ENCODE results near the gene GABRA5. TPM values are rescaled to one million over a fixed set of nuclear protein-coding genes. Genes with fewer than 3 reads are reported as not detected.
"Not testable (repeated sequence)": the region's sequence is repeated elsewhere in the genome, so short reads cannot be mapped to it uniquely, and the experiment has no call there.

The GABRA5 gene
- total RNA-seq, 1 donor from 2014 or later: 54.2 TPM

DNA sequence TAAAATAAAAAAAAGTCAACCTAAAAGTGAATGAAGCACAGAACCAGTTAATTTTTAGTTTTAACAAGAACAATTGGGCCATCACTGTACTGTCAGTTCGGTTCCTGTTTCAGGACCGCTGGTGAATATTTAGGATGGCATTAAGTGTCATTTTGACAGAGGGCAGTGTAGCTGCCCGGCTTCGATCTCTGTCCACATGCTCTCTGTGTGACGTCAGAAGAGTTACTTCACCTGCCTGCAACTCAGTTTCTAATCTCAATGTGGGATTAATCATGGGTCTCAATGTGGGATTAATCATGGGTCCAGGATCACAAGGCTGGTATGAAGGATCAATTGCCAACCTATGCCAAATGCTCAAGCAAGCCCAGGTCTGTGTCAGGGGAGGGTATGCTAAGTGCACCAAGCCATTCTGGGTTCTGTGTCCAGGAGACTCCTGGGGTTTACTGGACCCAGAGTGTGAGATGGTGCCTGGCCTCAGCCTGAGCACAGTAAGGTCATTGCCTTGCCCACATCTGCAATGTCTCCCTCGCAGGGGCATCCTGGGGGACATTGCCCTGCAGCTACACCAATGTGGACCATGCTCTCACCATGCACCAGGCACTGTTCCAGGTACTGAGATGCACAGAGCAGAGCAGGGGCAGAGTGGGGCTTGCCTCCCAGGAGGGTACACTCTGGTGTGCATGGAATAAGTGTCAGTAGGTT is 8.1 kb downstream of the GABRA5 start:
- no peak for DNase-seq (ENCODE audit: low spot score in 2 of 2)
- FAIRE-seq: no peak

DNA sequence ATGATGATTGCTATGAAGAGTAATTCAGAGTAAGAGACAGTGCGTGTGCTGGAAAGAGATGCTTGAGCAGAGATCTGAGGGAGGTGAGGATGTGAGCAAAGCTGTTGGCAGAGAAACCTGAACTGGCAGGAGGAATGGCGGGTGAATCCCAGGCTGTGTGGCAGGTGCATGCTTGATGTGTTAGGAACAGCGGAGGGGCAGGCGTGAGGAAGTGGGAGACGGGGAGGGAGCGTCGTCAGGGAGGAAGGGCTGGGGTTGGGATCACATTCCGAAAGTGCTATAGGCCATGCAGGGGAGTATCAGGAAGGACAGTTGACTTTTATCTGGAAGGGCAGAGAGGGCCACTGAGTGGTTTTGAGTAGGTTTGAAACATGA is 8.6 kb downstream of the GABRA5 start:
- DNase-seq (ENCODE audit: low spot score in 2 of 2): no peak
- FAIRE-seq: no peak

DNA sequence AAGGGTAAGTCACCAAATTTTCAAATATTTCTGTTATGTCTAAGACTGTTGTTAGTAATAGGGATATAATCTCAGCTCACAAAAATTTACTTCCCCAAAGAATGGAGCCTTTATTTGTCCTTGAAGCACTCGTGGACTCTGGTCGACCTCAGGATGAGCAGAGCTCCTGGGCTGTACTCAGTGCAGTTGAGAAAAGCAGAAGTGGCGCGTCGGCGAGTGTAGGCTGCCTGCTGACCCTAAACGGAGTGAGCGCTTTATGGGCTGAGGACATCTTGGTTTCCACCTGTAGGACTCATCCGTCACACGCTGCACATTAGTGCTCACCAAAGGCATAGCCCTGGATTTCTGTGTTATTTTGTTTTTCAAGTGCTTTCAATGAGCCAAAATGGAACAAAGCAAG is 11.0 kb downstream of the GABRA5 start:
- FAIRE-seq: no peak
- DNase-seq (ENCODE audit: low spot score in 2 of 2): no peak

DNA sequence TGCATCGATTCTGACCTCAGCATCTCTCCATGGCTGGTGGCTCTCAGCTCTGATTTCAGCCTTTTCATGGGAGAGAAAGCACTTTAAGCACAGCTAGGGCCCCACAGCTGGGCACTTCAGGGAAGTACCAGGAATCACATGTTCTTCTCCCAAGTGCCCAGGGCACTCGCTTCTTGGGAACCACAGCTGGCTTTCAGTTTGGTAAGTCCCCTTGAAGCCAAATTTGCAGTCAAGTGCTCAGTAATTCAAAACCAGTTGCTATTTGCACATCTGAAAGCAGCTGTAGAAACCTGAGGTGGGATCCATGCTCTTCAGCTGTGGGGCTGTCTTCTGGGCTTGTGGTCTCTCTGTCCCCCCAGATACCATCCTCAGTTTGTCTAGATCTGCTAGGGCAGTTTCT is 12.8 kb downstream of the GABRA5 start:
- DNase-seq (ENCODE audit: low spot score in 2 of 2) (no peak), FAIRE-seq (no peak)

DNA sequence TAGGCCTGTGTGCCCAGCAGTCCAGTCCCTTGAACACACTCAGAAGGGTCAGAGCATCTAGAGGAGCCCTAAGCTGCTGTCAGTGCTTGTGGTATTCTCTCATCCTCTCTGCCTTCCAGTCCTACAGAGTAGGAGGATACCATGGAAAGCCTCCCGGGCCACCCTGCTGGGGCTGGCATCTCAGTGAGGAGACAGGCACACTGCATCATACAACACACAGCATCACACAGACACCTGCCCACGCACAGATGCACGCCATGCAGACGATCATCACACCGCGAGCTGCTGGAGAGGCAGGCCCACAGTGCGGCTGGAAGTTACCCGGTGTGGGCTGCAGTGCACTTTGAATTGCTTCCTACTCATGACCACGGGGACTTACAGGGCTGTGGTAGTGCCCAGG is 15.2 kb downstream of the GABRA5 start:
- no peak for FAIRE-seq
- no peak for DNase-seq (ENCODE audit: low spot score in 2 of 2)

DNA sequence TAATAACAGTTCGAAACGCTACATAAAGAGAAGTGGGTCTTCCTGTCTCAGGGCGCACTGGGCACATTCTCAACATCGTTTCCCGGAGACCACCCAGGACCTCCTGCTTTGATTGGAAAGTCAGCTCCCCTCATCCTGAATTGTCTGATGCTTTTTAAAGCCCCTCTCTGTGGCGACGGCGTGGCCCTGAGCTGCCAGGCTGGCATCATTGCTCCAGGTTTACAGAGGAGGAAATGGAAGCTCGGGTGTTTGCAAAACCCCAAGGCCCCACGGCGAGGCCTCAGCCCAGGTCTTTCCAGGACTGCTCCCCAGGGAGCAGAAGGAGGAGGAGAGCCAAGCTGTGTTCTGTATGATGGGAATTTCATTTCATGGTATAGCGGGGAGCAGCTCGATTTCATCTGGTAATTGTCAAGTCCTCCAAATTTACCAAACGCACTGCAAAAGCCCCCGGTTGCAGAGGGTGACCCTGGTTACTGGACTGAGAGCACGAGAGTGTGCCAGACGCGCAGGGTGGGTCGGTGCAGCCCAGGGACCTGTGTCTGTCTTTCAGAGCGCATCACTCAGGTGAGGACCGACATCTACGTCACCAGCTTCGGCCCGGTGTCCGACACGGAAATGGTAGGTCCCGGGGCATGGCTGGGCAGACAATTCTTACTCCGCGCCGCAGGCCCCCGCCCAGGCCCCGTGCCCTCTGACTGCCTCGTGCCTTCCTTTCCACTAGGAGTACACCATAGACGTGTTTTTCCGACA is 15.9 kb downstream of the GABRA5 start:
- DNase-seq (ENCODE audit: low spot score in 2 of 2) (no peak), FAIRE-seq (no peak)

DNA sequence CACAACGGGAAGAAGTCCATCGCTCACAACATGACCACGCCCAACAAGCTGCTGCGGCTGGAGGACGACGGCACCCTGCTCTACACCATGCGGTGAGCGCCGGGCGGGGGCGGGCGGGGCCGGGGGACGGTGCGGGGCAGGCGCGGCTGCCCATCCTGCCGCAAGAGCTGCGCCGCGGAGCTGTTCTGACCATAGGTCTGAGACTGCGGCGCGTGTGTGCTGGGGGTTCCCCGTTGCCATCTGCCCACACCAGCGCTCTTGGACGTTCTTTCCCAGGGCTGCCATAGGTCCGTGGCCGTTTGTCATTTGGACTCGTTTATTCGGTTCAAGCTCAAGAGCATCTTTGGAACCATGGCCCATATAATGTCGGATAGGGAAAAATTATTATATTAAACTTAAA is 16.6 kb downstream of the GABRA5 start:
- FAIRE-seq: no peak
- no peak for DNase-seq (ENCODE audit: low spot score in 2 of 2)

DNA sequence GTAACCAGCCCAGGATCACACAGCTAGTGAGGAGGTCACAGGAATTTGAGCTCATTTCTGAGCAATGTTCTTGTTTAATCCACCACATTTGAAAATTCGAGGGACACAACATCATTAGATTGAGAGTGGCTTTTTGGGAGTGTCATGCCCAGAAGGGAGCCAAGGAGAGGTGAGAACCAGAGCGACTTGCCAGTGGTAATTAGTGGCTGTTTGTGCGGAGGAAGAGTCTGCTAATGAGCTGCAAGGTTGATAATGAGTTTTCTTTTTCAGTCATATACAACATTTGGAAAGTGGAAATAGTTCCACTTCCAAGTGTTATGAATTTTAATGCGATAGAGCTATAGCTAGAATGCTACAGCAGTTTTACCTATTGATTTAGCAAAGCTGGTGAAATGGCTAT is 19.7 kb downstream of the GABRA5 start:
- peak in 1 of 2 donors; percentile 17 for DNase-seq (ENCODE audit: low spot score in 2 of 2)
- FAIRE-seq: no peak

DNA sequence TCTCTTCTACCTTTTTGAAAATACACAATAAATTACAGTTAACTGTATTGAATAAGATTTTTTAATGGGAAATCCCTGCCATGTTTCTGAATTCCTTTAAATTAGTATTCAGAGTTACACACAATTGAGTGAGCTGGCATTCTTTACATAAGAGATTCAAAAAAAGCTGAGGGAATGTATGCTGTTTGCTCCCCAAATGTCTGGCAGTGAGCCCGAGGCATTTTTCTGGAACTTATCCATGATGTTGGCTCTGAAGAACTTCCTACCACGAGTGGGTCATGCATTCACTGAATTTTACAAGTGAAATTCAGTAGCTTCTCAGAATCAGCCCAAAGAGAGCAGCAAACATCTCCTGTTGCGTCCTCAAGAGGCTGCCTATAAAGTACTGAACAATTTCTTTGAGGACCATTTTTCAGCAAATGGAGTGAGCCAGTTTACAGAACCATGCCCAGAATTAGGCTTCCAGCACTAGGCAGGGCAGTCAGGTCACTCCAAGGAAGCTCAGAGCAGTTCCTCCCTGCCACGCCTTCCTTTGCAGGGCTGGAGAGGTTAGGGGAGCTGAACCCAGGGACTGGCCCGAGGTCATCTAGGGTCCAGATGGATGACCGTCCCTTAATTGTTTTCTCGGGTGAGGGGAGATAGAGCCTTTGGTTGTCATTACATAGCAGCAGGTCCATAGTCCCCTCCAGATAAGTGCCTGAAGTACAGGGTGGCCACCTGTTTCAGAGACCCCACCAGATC is 21.2 kb downstream of the GABRA5 start:
- peak; percentile 8 to 9 for DNase-seq (ENCODE audit: low spot score in 2 of 2)
- no peak for FAIRE-seq

DNA sequence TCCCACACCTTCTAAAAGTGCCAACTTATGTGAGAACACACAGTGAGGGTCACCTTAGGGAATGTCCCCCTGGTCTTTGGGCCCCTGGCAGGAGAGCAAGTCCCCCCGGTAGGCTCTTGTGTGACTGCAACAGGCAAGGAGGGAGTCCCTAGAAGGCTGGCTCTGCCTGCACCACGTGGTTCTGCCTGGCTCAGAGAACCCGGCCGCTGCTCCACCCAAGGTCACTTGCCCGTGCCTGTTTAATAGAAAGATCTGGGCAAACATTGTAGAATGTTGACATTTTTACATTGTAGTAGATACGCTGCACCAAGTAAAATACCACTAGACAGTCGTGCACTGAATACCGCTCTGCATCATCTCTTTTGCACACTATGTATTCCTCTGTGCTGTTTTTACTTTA is 21.9 kb downstream of the GABRA5 start:
- no peak for FAIRE-seq

DNA sequence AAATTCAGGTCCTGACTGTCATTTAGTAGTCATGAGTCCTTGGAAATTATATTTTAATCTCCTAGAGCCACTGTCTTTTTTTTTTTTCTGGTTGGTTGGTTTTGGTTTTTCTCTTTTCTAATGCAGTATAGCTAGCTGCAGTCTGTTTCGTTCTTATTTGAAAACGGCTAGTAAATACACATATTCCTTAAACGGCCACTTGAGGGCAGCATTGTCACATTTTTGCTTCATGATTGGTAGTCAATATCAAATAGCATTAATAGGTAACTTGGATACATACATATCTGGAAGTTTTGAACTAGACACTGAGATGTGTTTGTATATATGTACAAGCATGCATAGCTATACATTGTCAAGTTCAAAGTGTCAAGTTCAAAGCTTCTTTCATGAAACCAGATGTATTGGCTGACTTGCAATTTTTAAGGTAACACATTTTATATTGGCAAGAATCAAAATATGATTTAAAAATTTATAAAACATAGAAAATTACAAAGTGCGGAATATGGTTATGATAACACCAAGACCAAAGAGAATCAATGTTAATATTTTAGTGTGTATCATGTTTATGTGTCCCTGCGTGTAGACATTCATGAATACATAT is 22.5 kb downstream of the GABRA5 start:
- DNase-seq (ENCODE audit: low spot score in 2 of 2) (peak in 1 of 2 donors; percentile 53), FAIRE-seq (peak; percentile 88)

More for the DNA sequence above, 21.9 kb downstream of the GABRA5 start:
- peak; percentile 16 to 27 for DNase-seq (ENCODE audit: low spot score in 2 of 2)

DNA sequence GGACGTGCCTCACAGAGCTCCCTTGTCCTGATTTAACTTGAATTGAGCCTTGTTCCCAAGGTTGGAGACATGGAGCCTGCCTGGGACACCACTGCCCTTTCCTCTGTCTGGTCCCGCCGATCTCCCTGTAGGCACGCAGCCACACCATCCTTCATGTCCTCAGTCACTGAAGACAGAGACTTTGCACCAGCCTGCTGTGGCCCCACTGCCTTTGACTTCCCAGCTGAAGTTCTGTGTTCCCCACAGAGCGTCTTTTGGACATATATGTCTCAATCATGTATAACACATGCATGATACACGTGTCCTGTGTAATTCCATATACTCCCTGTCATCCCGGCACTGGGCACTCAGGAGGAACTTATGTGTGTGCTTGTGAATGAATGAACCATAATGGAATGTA is 23.6 kb downstream of the GABRA5 start:
- FAIRE-seq (no peak), DNase-seq (ENCODE audit: low spot score in 2 of 2) (peak in 1 of 2 donors; percentile 3)

DNA sequence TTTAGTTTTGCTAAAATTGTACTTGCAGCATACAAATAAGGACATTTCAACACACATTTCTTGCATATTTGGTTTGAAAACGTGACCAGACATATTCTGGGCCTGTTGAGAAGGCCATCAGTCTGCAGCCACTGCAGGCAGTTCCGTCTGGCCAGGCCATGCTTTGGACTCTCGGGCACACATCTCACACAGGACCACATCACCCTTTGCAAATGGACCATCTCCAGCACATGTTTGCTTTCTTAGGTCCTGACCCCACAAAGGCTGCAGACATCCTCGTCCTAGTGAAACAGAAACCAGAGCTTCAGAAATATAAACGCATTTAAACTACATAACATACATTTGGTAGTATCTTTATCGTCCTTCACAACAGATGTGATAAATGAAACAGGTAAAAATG is 24.1 kb downstream of the GABRA5 start:
- FAIRE-seq (no peak), DNase-seq (ENCODE audit: low spot score in 2 of 2) (peak in 1 of 2 donors; percentile 4)

DNA sequence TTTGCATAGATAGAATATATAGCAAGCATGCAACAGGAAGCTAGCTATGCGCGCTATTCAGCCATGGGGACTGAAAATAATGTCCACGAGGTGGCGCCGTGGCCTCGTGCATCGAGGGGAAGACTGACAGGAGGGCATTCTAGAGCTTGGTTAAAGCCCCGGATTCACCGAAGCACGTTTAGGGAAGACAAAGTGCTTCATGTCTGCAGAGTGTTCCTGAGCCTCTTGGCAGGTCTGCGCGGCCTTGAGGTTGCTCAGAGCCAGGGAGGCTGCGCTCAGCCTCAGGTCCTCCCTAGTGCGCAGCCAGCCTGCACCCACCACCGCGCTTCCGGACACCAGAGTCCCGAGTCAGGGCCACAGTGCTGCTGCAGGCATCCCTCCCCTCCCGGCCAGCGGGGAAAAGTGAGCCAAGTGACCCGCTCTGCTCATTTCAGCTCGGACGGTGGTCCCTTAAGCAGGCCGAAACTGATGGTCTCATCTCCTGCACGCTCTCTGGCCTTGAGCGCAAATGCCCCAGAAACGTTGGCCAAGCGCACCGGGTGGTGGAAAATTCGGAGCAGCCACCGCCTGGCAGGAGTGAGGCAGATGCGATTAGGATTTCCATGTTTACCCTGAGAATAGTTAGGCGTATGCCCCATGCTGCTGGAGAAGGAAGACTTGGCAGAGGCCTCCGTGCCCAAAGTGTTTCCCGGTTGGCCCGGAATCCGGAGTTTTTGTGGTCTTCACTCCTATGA is 24.8 kb downstream of the GABRA5 start:
- FAIRE-seq: no peak
- DNase-seq (ENCODE audit: low spot score in 2 of 2): peak; percentile 53 to 66

DNA sequence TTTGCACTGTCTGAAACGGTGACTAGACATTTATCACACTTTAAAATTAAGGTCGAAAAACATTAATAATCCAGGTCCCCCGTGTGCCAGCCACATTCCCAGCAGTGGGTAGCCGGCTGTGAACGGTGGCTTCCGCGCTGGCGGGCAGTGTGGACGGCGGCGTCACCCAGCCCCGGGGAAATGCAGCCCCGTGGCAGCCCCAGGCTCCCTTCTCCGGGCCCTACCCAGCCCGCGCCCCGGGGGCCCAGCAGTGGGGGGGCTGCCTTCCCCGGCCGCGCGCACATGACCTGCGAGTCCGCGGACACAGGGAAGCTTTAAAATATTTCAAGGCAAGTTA is 25.3 kb downstream of the GABRA5 start:
- FAIRE-seq (no peak), DNase-seq (ENCODE audit: low spot score in 2 of 2) (peak in 1 of 2 donors; percentile 4)

DNA sequence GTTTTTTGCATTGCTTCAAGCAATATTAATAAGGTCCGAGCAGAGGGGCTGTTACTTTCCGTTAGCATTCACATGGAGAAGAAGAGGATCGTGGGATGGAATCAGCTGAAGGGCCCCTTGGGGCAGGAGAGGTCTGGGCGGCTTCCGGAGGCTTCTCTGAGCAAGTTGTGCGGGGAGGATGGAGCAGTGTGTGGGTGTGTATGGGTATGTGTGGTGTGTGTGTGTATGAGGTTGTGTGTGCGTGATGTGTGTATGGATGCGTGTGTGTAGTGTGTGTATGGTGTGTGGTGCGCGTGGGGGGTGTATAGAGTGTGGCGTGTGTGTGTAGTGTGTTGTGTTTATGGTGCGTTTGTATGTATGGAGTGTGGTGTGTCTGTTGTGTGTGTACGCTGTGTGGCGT is 25.8 kb downstream of the GABRA5 start:
- FAIRE-seq (no peak), DNase-seq (ENCODE audit: low spot score in 2 of 2) (peak in 1 of 2 donors; percentile 5)

DNA sequence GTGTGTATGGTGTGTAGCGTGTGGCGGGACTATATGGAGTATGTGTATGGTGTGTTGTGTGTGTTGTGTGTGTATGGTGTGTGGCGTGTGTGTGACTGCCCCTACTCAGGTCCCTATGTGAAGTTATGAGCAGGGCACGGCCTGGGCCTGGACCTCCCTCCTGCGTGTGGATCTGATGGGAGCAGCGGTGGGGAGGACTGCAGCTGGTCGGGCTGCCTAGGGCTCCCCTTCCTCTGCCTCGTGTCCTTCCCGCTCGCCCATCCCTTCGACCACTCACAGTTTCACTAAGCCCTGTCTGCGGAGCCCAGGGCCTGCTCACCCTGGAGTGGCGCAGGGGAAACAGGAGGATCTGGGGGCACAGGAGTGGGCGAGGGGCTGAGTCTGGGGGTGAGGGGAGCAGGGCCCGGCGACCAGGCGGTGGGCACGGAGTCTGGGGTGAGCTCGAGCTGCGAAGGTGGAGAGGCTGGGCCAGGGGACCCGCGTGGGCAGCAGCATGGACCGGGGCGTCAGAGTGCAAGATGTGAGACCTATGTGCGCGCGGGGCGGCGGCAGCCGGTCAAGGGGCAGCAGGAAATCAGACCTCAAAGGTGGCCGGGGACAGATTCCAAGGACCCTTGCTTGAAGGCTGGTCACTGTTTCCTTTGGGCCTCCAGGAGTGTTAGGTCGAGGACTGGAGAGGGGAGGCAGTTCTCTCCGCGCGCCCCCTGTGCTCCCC is 26.6 kb downstream of the GABRA5 start:
- DNase-seq (ENCODE audit: low spot score in 2 of 2) (peak in 1 of 2 donors; percentile 9), FAIRE-seq (no peak)

DNA sequence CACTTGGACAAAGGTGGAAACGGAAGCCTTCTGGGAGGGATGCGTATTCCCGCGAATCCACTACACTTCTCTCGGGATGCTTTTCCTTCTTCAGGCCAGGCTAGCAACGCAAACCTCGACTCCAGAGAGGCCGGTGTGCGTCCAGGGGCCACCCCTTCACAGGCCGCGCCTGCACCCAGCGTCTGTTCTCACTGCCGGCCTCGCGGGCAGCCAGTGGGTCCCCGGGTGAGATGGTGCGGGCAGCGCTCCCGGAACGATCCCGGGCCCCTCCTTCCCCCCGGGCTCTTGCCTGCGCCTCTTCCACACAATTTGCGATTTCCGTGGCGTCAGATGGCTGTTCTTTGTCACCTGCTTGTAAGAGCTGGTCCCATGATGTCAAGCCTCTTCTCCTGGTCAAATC is 27.3 kb downstream of the GABRA5 start:
- no peak for FAIRE-seq

DNA sequence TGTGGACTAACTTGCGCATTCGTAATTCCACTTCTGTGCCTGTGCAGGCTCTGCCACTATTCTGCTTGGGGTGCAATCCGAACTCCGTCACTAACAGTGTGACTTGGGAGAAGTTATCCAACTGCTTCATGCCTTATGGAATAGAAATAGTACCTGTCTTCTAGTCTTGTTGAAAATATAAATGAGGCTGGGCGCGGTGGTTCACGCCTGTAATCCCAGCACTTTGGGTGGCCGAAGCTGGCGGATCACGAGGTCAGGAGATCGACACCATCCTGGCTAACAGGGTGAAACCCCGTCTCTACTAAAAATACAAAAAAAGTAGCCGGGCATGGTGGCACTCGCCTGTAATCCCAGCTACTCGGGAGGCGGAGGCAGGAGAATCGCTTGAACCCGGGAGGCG is 28.5 kb downstream of the GABRA5 start:
- DNase-seq (ENCODE audit: low spot score in 2 of 2); FAIRE-seq: not testable (repeated sequence)

More for the DNA sequence above, 27.3 kb downstream of the GABRA5 start:
- DNase-seq (ENCODE audit: low spot score in 2 of 2): no peak

DNA sequence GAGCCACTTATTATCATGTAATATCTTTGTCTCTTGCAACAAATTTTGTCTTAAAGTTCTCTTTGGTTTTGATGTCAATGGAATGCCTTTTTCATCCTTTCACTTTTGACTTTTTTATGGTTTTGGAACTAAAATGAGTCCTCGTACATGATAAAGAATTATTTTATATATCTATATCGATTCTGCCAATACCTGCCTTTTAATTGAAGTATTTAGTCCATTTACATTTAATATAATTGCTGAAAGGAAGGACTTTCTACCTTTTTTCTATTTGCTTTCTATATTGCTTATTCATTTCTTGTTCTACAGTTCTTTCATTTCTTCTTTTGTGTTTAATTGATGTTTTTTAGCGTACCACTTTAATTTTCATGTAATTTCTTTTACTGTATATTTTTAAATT is 32.8 kb downstream of the GABRA5 start:
- FAIRE-seq: no peak
- DNase-seq (ENCODE audit: low spot score in 2 of 2): no peak
